HEK293 (cell line): Measurements from ENCODE around the gene POLN.
A peak's percentile ranks its signal among the peaks of the same experiment; 100 is the strongest.

ENCODE experiments used
- CTCF ChIA-PET: fragments of 350-600 bp; formaldehyde crosslinking; extraction: SDS; loops from one replicate; lab custom pipeline; 2021; ENCODE audit warnings: antibody characterized with exemption; lab: Yijun Ruan, JAX
- POLR2A ChIA-PET: fragments of 300-600 bp; formaldehyde crosslinking; extraction: SDS; loops from one replicate; lab custom pipeline; 2020; ENCODE audit warnings: antibody characterized with exemption, inconsistent platforms; lab: Yijun Ruan, JAX
- H3K27ac ChIP-seq: fragments of 200-500 bp; sonication (Bioruptor generic); 2 replicates; pipeline ENCODE4 v1.5.1; 2014; ENCODE audit warnings: low read depth, low read length, control low read depth, inconsistent platforms; ENCODE audit errors: extremely low read depth
- H3K36me3 ChIP-seq, 2 experiments: fragments of 200-500 bp in 1 of 2; sonication (Bioruptor generic) in 1 of 2; 1 replicate in 1 of 2; 2 replicates in 1 of 2; pipeline ENCODE4 v1.5.1; 2014 to 2017; ENCODE audit warnings: inconsistent platforms in 2 of 2, low read length in 2 of 2; ENCODE audit not compliant: control insufficient read depth in 2 of 2, insufficient read depth in 1 of 2
- H3K4me1 ChIP-seq: fragments of 200-500 bp; sonication (Bioruptor generic); 2 replicates; pipeline ENCODE4 v1.5.1; 2014; ENCODE audit warnings: mild to moderate bottlenecking, low read length, inconsistent platforms; ENCODE audit not compliant: control insufficient read depth, insufficient read depth
- H3K4me3 ChIP-seq: 2 replicates; pipeline ENCODE4 v1.5.1; 2011; ENCODE audit warnings: low read depth, mild to moderate bottlenecking, control low read depth, low read length, moderate library complexity
- H3K9me3 ChIP-seq: fragments of 200-500 bp; sonication (Bioruptor generic); 2 replicates; pipeline ENCODE4 v1.5.1; 2014; ENCODE audit warnings: low read depth, low read length, inconsistent platforms; ENCODE audit not compliant: control insufficient read depth, insufficient read depth
- HOXD13 ChIP-seq: sonication (generic); formaldehyde crosslinking; IDR thresholded peaks from 2 replicates; pipeline ENCODE4 v1.8.0; 2022; ENCODE audit warnings: missing genetic modification reagents, borderline replicate concordance
- KLF10 ChIP-seq: fragments of 450-650 bp; IDR thresholded peaks from 2 replicates; pipeline ENCODE4 v1.5.1; 2018; ENCODE audit warnings: missing biosample characterization, mild to moderate bottlenecking, missing genetic modification characterization
- PRDM2 ChIP-seq: fragments of 450-650 bp; formaldehyde crosslinking; IDR thresholded peaks from 2 replicates; pipeline ENCODE4 v1.5.1; 2016; ENCODE audit warnings: missing biosample characterization, missing genetic modification characterization, borderline replicate concordance
- TRIM28 ChIP-seq: IDR thresholded peaks from 2 replicates; pipeline ENCODE4 v1.6.1; 2011; ENCODE audit warnings: low read length, control low read depth, borderline replicate concordance
- ZBTB48 ChIP-seq: fragments of 450-650 bp; formaldehyde crosslinking; IDR thresholded peaks from 2 replicates; pipeline ENCODE4 v1.5.1; 2016; ENCODE audit warnings: missing biosample characterization, missing genetic modification characterization
- ZBTB8A ChIP-seq: fragments of 450-650 bp; formaldehyde crosslinking; IDR thresholded peaks from 2 replicates; pipeline ENCODE4 v1.5.1; 2016; ENCODE audit warnings: missing biosample characterization, missing genetic modification characterization
- ZNF114 ChIP-seq: fragments of 450-650 bp; formaldehyde crosslinking; IDR thresholded peaks from 2 replicates; pipeline ENCODE4 v1.5.0; 2017; ENCODE audit warnings: missing biosample characterization, missing genetic modification characterization
- ZNF140 ChIP-seq: fragments of 450-650 bp; formaldehyde crosslinking; IDR thresholded peaks from 2 replicates; pipeline ENCODE4 v1.5.1; 2016; ENCODE audit warnings: missing biosample characterization, missing genetic modification characterization
- ZNF26 ChIP-seq: fragments of 450-650 bp; formaldehyde crosslinking; IDR thresholded peaks from 2 replicates; pipeline ENCODE4 v1.5.1; 2016; ENCODE audit warnings: missing biosample characterization, missing genetic modification characterization
- ZNF280C ChIP-seq: fragments of 450-650 bp; formaldehyde crosslinking; IDR thresholded peaks from 2 replicates; pipeline ENCODE4 v1.5.1; 2016; ENCODE audit warnings: missing biosample characterization, missing genetic modification characterization
- ZNF324 ChIP-seq: fragments of 450-650 bp; formaldehyde crosslinking; IDR thresholded peaks from 2 replicates; pipeline ENCODE4 v1.5.1; 2016; ENCODE audit warnings: missing biosample characterization, missing genetic modification characterization
- ZNF416 ChIP-seq: fragments of 450-650 bp; formaldehyde crosslinking; IDR thresholded peaks from 2 replicates; pipeline ENCODE4 v1.5.1; 2016; ENCODE audit warnings: missing biosample characterization, missing genetic modification characterization
- ZNF426 ChIP-seq: fragments of 450-650 bp; formaldehyde crosslinking; IDR thresholded peaks from 2 replicates; pipeline ENCODE4 v1.5.1; 2017; ENCODE audit warnings: missing biosample characterization, missing genetic modification characterization, mild to moderate bottlenecking, inconsistent platforms, moderate library complexity
- ZNF501 ChIP-seq: fragments of 450-650 bp; formaldehyde crosslinking; IDR thresholded peaks from 2 replicates; pipeline ENCODE4 v1.5.1; 2016; ENCODE audit warnings: missing biosample characterization, missing genetic modification characterization
- ZNF530 ChIP-seq: fragments of 450-650 bp; formaldehyde crosslinking; IDR thresholded peaks from 2 replicates; pipeline ENCODE4 v1.5.1; 2016; ENCODE audit warnings: low read depth, missing biosample characterization, missing genetic modification characterization
- ZNF580 ChIP-seq: fragments of 450-650 bp; formaldehyde crosslinking; IDR thresholded peaks from 2 replicates; pipeline ENCODE4 v1.5.1; 2016; ENCODE audit warnings: missing biosample characterization, missing genetic modification characterization
- ZNF629 ChIP-seq: fragments of 450-650 bp; formaldehyde crosslinking; IDR thresholded peaks from 2 replicates; pipeline ENCODE4 v1.5.1; 2017; ENCODE audit warnings: missing biosample characterization, missing genetic modification characterization
- ZNF645 ChIP-seq: fragments of 450-650 bp; formaldehyde crosslinking; IDR thresholded peaks from 2 replicates; pipeline ENCODE4; 2016; ENCODE audit warnings: missing biosample characterization, missing genetic modification characterization
- ZNF707 ChIP-seq: fragments of 450-650 bp; formaldehyde crosslinking; IDR thresholded peaks from 2 replicates; pipeline ENCODE4 v1.5.1; 2016; ENCODE audit warnings: missing biosample characterization, missing genetic modification characterization

The POLN gene

GRCh38 chr4:2245787-2246275 lies 3.9 kb upstream of the POLN start:
- Histone ChIP-seq H3K36me3 (peaks cover 0 to 24% of the 10 kb centered on the region in 2 experiments; a peak in 1 of 3 replicates), H3K27ac (no peak overlapping the region)
- POLR2A ChIA-PET: no interaction called here
- TF ChIP-seq ZBTB8A (tag by site-specific recombination) (no peak), ZNF324 (tag by site-specific recombination) (no peak), ZNF501 (tag by site-specific recombination) (no peak), HOXD13 (no peak), ZBTB48 (tag by site-specific recombination) (no peak), ZNF645 (tag by site-specific recombination) (no peak)
- TF ChIP-seq, all 188 proteins: peak for 0
- Histone ChIP-seq H3K4me1 (no peaks in the 10 kb centered on the region), H3K4me3 (no peak overlapping the region), H3K9me3 (no peaks in the 10 kb centered on the region)
- CTCF ChIA-PET: no interaction called here

- H3K27ac ChIP-seq: no peak overlapping the region
Measured at GRCh38 chr4:2245057-2245786, 3.3 kb upstream of the POLN start.

GRCh38 chr4:2243681-2244380 lies 1.9 kb upstream of the POLN start:
- no peaks in the 10 kb centered on the region; the same call in 1 of the 2 replicates for H3K4me1 ChIP-seq
- no peaks in the 10 kb centered on the region for H3K9me3 ChIP-seq
- ChIA-PET POLR2A (interaction anchor here (1.0 kb wide), 1 partner anchor 18 kb away, joined by 3 read pairs; the partner anchor contains the start of gene MXD4), CTCF (interaction anchor here (0.7 kb wide), 2 partner anchors 12 to 172 kb away, joined by 3 read pairs; no protein-coding TSS in a partner anchor)
- H3K4me3 ChIP-seq: no peak overlapping the region
- H3K36me3 ChIP-seq: peaks cover 0 to 19% of the 10 kb centered on the region in 2 experiments; a peak in 1 of 3 replicates
- H3K27ac ChIP-seq: no peak overlapping the region
- TF ChIP-seq ZNF629 (tag by site-specific recombination) (no peak), ZNF530 (no peak), KLF10 (tag by site-specific recombination) (no peak), ZNF580 (tag by site-specific recombination) (0 out of 2 replicates have a peak, but pooled peaks have one; percentile 44), PRDM2 (tag by site-specific recombination) (no peak), ZNF416 (tag by site-specific recombination) (no peak), ZNF26 (tag by site-specific recombination) (no peak), ZNF707 (no peak), ZNF280C (tag by site-specific recombination) (no peak), ZBTB8A (tag by site-specific recombination) (no peak), ZNF426 (no peak)

More at GRCh38 chr4:2245057-2245786, 3.3 kb upstream of the POLN start:
- TF ChIP-seq ZNF140 (tag by site-specific recombination) (no peak), TRIM28 (peak; percentile 87; the same call in 1 of the 2 replicates), ZNF114 (tag by site-specific recombination) (no peak)
- Histone ChIP-seq H3K9me3 (no peaks in the 10 kb centered on the region), H3K4me1 (no peaks in the 10 kb centered on the region), H3K4me3 (no peak overlapping the region), H3K36me3 (peaks cover 0 to 20% of the 10 kb centered on the region in 2 experiments; a peak in 1 of 3 replicates)
- CTCF ChIA-PET: no interaction called here
- POLR2A ChIA-PET: interaction anchor here (1.0 kb wide), 1 partner anchor 17 kb away, joined by 3 read pairs; the partner anchor contains the start of gene MXD4
